KOPT-K1 (cell line): ENCODE measurements around the gene ENGASE.

Experiments used
- H3K27ac ChIP-seq: fragments of 200-600 bp; sonication (generic); 2 replicates; pipeline ENCODE4 v1.5.1; 2016; ENCODE audit warnings: antibody characterized with exemption, mild to moderate bottlenecking, low read depth, low read length; ENCODE audit not compliant: poor library complexity, severe bottlenecking
- H3K36me3 ChIP-seq: fragments of 200-600 bp; sonication (generic); 2 replicates; pipeline ENCODE4 v1.5.1; 2017; ENCODE audit warnings: antibody characterized with exemption, mild to moderate bottlenecking, low read length, moderate library complexity; ENCODE audit not compliant: insufficient read depth
- H3K9me3 ChIP-seq: fragments of 200-600 bp; sonication (generic); 2 replicates; pipeline ENCODE4 v1.5.1; 2017; ENCODE audit warnings: antibody characterized with exemption, low read length, mild to moderate bottlenecking; ENCODE audit not compliant: insufficient read depth, poor library complexity, severe bottlenecking

ENGASE gene

GRCh38 chr17:79078476-79079190 is 4.0 kb downstream of the ENGASE start:
- Histone ChIP-seq H3K9me3 (no peaks in the 10 kb centered on the region), H3K27ac (no peak overlapping the region), H3K36me3 (no peaks in the 10 kb centered on the region)

- Histone ChIP-seq H3K36me3 (no peaks in the 10 kb centered on the region), H3K27ac (no peak overlapping the region)
Observed at GRCh38 chr17:79079421-79080200, 5.0 kb downstream of the ENGASE start.

GRCh38 chr17:79080349-79080748 is 5.7 kb downstream of the ENGASE start:
- no peaks in the 10 kb centered on the region for H3K9me3 ChIP-seq
- H3K27ac ChIP-seq, result no peak overlapping the region
- H3K36me3 ChIP-seq, result no peaks in the 10 kb centered on the region

More at GRCh38 chr17:79079421-79080200, 5.0 kb downstream of the ENGASE start:
- H3K9me3 ChIP-seq, result no peaks in the 10 kb centered on the region

- Histone ChIP-seq H3K9me3 (no peaks in the 10 kb centered on the region), H3K27ac (no peak overlapping the region), H3K36me3 (no peaks in the 10 kb centered on the region)
Observed at GRCh38 chr17:79080761-79081290, 6.2 kb downstream of the ENGASE start.

- H3K27ac ChIP-seq, result no peak overlapping the region
- no peaks in the 10 kb centered on the region for H3K9me3 ChIP-seq
- no peaks in the 10 kb centered on the region for H3K36me3 ChIP-seq
Observed at GRCh38 chr17:79081571-79082276, 7.1 kb downstream of the ENGASE start.

GRCh38 chr17:79082311-79083190 is 7.9 kb downstream of the ENGASE start:
- no peaks in the 10 kb centered on the region for H3K36me3 ChIP-seq
- H3K9me3 ChIP-seq, result no peaks in the 10 kb centered on the region
- no peak overlapping the region for H3K27ac ChIP-seq

GRCh38 chr17:79083191-79083971 is 8.8 kb downstream of the ENGASE start:
- H3K36me3 ChIP-seq, result no peaks in the 10 kb centered on the region
- no peak overlapping the region for H3K27ac ChIP-seq
- H3K9me3 ChIP-seq, result no peaks in the 10 kb centered on the region

- Histone ChIP-seq H3K9me3 (no peaks in the 10 kb centered on the region), H3K36me3 (no peaks in the 10 kb centered on the region), H3K27ac (no peak overlapping the region)
Observed at GRCh38 chr17:79084291-79085153, 9.9 kb downstream of the ENGASE start.

- H3K27ac ChIP-seq, result no peak overlapping the region
- no peaks in the 10 kb centered on the region for H3K9me3 ChIP-seq
- H3K36me3 ChIP-seq, result no peaks in the 10 kb centered on the region
Observed at GRCh38 chr17:79085154-79085920, 10.7 kb downstream of the ENGASE start.

GRCh38 chr17:79085921-79086551 is 11.4 kb downstream of the ENGASE start:
- Histone ChIP-seq H3K27ac (no peak overlapping the region), H3K9me3 (no peaks in the 10 kb centered on the region), H3K36me3 (no peaks in the 10 kb centered on the region)

- Histone ChIP-seq H3K9me3 (no peaks in the 10 kb centered on the region), H3K27ac (no peak overlapping the region), H3K36me3 (no peaks in the 10 kb centered on the region)
Observed at GRCh38 chr17:79086609-79087427, 12.2 kb downstream of the ENGASE start.
